Measurements from ENCODE around the gene CACNA2D4.
"Not testable (repeated sequence)": the region's sequence is repeated elsewhere in the genome, so short reads cannot be mapped to it uniquely, and the experiment has no call there.

CACNA2D4 gene

DNA sequence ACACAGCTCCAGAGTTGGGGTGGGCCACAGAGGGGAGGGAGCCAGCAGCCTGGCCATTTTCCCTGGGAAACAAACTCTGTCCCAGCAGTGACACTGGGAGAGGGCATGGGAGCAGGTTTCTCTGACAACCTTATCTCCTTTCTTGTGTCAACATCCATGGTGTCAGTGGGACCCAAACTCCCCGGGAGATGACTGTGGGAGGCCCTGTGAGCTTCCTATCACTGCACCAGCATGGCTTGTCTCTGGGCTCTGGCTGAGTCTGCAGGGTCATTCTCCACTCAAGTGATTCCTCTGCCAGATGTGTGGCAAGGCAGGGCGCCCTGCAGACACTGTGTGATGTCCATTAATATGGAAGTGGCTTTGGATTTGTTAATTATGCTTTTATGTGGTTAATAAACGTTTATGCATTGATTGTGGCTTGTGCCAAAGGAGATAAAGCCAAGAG lies 88.0 kb downstream of the CACNA2D4 start:
- no peak for DNase-seq

DNA sequence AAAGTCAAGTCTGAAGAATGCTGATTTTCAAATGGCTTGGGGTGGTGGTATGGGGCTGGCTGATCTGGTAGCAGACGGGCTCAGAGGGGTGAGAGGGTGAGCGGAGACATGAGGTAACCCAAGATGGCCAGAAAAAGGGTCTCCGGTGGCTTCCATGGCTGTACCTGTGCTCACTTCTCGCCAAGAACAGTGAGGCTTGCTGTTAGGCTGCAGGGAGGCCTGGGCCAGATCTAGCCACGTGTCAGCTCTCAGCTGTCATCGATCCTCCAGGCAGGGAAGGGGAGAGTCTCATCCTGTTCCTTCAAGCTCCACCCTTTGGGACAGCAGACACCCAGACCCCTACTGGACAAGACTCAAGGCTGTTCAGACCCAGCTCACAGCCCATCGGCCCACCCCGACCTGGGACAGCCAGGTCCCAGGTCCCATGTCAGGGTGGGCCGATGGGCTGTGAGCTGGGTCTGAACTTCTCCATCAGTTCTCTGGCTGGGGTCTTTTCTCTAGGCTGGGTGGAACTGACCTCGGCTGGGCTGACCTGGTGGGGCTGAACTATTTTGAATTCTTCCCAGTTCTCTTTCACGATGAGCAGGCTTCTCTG lies 89.0 kb downstream of the CACNA2D4 start:
- DNase-seq: no peak

DNA sequence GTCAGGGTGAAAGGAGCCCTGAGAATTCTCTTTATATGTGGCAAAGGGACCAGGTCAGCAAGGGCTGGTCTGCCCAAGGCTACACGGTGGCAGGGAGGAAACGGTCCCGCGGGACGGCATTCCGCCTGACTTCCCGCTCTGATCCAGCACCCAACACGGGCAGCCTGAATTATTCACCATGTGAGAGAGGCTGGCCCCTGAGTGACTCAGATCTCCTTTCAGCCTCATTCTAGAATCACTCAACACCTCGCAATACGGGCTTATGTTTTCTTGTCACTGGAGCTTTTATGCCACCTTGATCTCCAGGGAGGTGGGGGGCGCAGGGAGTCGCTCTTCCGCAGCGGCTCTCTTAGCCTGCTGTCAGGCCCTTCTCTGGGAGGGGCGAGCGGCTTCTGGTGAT lies 89.6 kb downstream of the CACNA2D4 start:
- no peak for DNase-seq

GRCh38 chr12:1827826-1828805 lies 90.3 kb downstream of the CACNA2D4 start:
- DNase-seq: no peak

GRCh38 chr12:1826867-1827705 lies 91.4 kb downstream of the CACNA2D4 start:
- DNase-seq: no peak

DNA sequence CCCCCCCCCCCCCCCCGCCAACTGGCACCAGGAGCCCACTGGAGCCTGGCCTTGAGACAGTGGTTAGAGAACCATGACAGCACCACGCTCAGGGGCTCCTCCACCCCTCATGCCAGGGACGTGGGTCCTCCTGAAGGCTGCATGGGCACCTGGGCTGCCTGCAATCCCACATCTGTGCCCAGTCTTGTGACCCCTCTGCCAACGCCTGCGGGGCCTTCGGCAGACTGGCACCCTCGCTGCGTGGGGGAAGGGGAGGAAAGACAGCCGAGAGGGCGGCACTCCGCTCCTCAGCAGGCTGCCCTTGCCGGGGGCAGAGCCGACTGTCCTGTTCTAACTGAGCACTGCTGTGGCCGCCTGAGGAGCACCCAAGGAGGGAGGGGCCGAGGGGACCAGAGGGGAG lies 92.1 kb downstream of the CACNA2D4 start:
- DNase-seq: no peak

- DNase-seq: no peak
Observed at GRCh38 chr12:1825382-1826102, 92.9 kb downstream of the CACNA2D4 start.

DNA sequence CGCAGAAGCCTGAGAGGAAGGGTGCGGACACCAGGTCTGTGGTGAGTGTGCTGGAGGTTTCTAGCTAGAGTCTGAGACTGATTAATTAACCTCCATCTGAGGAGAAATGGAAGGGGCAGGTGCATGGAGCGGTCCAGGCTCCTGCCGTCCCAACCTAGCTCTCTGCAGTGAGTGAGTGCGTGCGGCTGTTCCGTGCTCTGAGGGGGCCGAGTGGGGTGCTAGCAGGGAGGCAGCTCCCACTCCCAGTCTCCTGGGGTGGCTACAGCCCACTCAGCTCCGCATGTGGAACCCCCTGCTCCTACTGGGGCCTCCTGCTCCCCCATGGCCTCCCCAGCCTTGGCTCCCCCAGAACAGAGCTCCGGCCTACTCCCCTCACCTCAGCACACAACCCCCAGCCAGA lies 95.2 kb downstream of the CACNA2D4 start:
- DNase-seq: no peak

DNA sequence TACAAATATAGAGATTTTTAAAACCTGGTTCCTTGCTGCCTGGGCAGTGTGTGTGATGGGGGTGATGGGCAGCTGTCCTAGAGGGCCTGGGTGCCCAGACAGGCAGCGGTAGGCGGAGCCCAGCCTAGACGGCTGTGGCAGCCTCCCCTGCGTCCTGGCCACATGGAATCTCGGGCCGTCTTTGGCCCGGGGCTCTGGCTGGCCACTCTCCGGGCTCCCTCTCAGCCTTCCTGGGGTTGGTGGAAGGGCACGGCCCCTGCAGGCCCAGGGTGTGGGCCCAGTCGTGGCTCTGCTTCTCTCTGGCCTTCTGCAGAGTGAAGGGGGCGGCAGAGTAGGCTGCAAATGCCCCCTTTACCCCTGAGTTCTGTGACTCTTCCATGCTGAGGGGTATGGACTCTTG lies 95.8 kb downstream of the CACNA2D4 start:
- no peak for DNase-seq

DNA sequence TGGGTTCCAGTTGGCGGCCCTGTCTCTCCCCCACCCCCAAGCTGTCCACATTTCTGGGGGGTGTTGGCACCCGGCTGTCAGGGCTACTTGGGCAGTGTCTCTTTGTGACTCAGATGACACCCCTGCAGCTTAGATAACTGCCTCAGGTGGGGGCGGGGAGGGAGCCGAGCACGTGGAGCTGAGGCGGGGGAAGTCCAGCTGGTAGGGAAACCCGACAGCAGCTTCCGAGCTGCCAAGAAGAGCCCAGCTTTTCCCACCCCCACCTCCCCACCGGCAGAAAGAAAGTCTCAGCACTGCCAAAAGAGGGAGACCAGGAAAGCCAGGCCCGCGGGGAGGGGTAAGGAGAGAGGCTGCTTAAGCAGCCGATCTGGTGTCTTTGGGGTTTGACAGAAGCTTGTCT lies 96.6 kb downstream of the CACNA2D4 start:
- DNase-seq: no peak

DNA sequence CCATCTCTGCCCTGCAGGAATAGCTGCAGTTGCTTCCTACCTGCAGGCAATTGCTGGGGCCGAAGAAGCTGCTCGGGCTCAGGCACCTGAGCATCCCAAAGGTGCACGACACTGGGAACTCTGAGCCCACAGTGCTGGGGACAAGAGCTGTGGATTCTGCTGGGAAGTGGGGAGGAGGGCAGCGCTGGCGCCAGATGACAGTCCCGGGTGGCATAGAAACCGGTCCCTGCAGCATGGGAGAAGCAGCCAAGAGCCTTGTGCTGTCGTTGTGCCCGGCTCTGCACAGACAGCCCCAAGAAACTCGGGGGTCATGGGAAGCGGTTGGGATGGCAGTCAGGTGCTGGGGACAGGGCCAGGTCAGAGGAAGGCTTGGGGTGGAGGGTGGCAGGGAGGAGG lies 97.6 kb downstream of the CACNA2D4 start:
- DNase-seq: no peak

DNA sequence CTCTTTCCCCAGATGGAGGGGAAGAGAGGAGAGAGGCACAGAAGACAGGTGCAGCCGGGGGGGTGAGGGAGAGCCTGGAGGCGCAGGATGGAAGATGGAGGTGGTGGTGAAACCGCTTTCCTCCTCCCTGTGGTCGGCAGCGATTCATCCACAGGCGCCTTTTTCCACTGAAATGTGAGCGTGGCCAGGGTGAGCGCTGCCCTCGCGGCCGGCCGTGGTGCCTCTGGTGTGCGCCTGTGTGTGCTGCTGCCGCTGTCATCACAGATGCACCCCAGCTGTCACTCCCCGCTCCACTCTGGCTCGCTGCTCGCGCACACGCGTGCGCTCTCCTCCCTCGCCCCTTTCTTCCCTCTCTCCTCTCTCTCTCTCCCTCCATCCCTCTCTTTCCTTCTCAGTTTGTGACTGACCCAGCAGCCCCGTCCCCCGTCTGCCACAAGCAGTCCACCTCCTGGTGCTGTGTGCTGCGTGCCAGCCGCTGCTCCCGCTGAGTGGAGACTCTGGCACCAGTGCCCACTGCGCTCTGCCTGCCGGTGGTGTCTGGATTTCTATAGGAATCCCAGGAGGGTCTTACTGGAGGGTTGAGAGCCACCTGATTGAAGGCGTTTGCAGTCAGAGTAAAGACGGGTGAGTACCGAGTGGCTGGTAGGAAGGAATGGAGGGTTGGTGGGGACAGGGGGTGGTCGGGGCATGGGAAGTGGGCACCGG lies 98.1 kb downstream of the CACNA2D4 start, which contains the start of gene LRTM2:
LRTM2 (plus strand) TSS at position 375 of the 705 bp plus-strand sequence. CDS start 7,584 bp downstream, outside the sequence.
- DNase-seq: no peak

DNA sequence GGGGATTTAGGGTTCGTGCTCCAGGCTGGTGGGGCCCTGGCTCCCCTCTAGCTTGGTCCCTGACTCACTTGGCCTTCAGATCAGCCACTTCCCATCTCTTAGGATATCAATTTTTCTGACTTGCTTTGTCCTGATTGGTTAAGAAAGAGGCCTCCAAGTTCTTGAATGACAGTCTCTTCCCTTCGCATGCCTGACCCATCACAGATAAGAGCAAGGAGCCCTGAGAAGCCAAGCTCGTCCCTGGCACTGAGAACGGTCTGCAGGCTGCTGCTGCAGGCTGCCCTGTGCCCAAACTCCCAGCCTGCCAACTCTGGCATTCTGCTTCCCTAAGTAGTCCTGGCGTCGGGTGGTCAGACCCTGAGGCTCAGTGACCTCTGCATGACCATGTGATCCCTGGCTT lies 98.9 kb downstream of the CACNA2D4 start:
- DNase-seq: no peak

DNA sequence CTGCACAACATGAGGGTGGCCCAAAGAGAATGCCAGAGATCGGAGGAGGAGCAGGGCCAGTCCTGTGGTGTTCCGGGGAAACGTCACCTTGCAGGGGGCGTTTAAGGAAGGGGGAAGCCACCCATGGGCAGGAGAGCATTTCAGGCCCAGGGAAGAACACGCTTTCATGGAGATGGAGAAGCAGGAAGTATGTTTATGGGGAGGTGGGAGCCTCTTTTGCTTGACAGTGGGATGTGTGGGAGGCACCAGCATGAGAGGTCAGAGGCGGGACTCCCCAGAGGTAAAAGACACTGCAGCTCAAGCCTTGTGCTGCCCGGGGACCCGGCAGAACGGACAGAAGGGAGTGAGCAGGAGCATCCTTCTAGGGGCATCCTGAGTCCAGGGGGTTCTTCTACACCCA lies 99.4 kb downstream of the CACNA2D4 start:
- DNase-seq: no peak

GRCh38 chr12:1817928-1818327 lies 100.5 kb downstream of the CACNA2D4 start:
- not testable (repeated sequence) for DNase-seq

GRCh38 chr12:1816730-1817348 lies 101.6 kb downstream of the CACNA2D4 start:
- no peak for DNase-seq

DNA sequence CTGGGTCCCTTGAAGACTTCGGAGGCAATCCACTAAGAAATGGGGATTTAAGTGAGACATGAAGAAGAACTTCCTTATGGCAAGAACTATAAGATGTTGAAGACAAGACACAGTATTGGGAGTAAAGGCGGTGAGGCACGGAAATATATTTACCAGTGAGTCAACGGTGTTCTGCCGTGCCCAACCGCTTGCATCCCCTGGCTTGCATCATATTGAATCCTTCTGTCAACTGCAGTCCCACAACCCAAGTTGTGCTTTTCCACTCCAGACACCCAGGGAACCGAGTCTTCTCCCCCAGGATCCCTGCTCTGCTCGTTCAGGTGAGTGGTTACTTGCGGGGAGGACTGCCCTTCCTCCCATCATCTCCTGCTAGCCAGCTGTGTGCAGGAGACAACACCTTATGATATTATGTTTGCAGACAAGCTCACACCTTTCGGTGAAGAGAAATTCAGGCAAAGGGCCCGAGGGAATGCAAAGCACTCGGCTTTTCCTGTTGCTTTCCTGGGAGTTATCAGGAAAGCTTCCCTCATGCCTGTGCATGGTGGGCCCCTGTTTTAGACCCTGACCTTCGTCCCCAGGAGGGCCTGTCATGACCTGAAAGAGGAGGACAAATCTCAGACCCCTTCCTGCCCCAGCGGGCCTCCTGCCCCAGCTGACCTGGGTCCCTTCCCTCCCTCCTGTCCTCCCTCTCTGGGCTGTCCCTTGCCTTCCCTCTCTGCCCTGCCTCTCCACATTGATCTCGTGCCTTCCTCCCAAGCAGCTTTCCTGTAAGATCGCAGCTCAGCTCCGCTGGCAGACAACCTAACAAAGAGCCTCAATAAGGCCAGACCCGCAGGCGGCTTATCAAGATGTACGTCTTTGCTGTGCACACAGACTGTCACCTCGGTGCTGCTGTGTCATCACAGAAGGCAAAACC lies 102.4 kb downstream of the CACNA2D4 start:
- no peak for DNase-seq

DNA sequence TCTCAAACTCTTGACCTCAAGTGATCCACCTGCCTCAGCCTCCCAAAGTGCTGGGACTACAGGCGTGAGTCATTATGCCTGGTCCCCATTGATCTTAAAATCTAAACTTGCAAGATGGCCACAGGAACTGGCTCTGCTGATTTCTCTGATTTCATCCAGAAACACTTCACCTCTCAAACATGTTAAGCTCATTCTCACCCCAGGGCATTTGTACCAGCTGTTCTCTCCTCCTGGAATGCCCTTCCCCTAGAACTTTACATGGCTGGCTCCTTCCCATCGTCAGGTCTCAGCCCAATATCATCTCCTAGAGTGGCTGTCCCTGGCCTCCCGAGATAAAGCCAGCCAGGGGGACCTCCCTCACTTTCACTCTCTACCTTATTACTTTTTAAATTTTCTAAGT lies 103.3 kb downstream of the CACNA2D4 start:
- no peak for DNase-seq

DNA sequence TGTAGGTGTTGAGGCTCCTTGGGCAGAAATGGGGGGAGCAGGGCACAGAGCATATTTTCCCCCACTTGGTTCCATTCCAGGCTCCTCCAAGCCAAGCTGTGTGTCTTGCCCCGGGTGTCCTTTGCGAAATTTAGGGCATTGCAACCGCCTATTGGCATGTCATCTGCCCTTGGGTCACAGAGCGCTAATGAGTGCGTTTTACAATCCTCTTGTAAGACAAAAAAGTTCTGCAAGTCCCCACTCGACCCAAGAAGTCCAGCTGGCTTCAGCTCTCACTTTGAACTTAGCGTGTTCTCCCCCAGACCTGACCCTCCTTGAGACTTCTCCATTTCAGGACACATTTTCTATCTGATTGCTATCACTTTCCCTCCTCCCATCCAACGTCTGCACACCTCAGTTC lies 104.2 kb downstream of the CACNA2D4 start:
- DNase-seq: no peak
